NCI-H2081 (cell line): ENCODE results near the gene SLC6A18.
"Not testable (repeated sequence)": the region's sequence is repeated elsewhere in the genome, so short reads cannot be mapped to it uniquely, and the experiment has no call there.

Experiments
- DNase-seq, 2 experiments: peaks; one replicate each; lab custom pipeline; 2025; lab: John Stamatoyannopoulos, UW

The SLC6A18 gene

GRCh38 chr5:1290956-1291355 lies 65.8 kb downstream of the SLC6A18 start:
- DNase-seq: not testable (repeated sequence)

- no peak for DNase-seq
Measured at GRCh38 chr5:1291611-1292080, 66.5 kb downstream of the SLC6A18 start.

- DNase-seq: no peak
Measured at GRCh38 chr5:1292139-1292538, 67.0 kb downstream of the SLC6A18 start.

- no peak for DNase-seq
Measured at GRCh38 chr5:1292846-1293415, 67.8 kb downstream of the SLC6A18 start.

- DNase-seq: no peak
Measured at GRCh38 chr5:1293416-1294205, 68.4 kb downstream of the SLC6A18 start.

- peak; percentile 43 to 45 for DNase-seq
Measured at GRCh38 chr5:1294206-1294834, 69.1 kb downstream of the SLC6A18 start.

GRCh38 chr5:1294835-1295649 lies 69.9 kb downstream of the SLC6A18 start, which contains the start of gene TERT:
TERT (minus strand) TSS chr5:1295068; CDS start chr5:1294989, 79 bp downstream.
- peak in 1 of 2 experiments; percentile 37 for DNase-seq

- no peak for DNase-seq
Measured at GRCh38 chr5:1295650-1296037, 70.5 kb downstream of the SLC6A18 start.
